Ectodermal cell (in vitro differentiated cells): Measurements from ENCODE around the gene MRPL12.

ENCODE experiments used
- H3K27ac ChIP-seq: 2 replicates; pipeline ENCODE4 v1.7.0; 2013; ENCODE audit warnings: mild to moderate bottlenecking, low read depth, low read length; ENCODE audit not compliant: insufficient read depth, poor library complexity, severe bottlenecking
- H3K27me3 ChIP-seq: 2 replicates; pipeline ENCODE4 v1.7.0; 2013; ENCODE audit warnings: mild to moderate bottlenecking, low read length; ENCODE audit not compliant: insufficient read depth, control insufficient read depth, poor library complexity, severe bottlenecking
- H3K36me3 ChIP-seq: one replicate; pipeline ENCODE4 v1.7.0; 2013; ENCODE audit warnings: low read length; ENCODE audit not compliant: control insufficient read depth, insufficient read depth
- H3K4me1 ChIP-seq: one replicate; pipeline ENCODE4 v1.7.0; 2013; ENCODE audit warnings: low read length; ENCODE audit not compliant: control insufficient read depth, insufficient read depth
- H3K4me3 ChIP-seq: 2 replicates; pipeline ENCODE4 v1.7.0; 2013; ENCODE audit warnings: low read depth, low read length, control low read depth; ENCODE audit not compliant: insufficient read depth
- H3K9me3 ChIP-seq: 2 replicates; pipeline ENCODE4 v1.7.0; 2013; ENCODE audit warnings: mild to moderate bottlenecking, low read length, moderate library complexity; ENCODE audit not compliant: control insufficient read depth
- WGBS, 2 experiments: methylation state at CpG; one replicate each; pipeline ENCODE4 v1.1.7; 2013; ENCODE audit warnings: missing lambda C conversion rate in 2 of 2; 5-methylcytosine and 5-hydroxymethylcytosine counted together

Gene MRPL12

DNA sequence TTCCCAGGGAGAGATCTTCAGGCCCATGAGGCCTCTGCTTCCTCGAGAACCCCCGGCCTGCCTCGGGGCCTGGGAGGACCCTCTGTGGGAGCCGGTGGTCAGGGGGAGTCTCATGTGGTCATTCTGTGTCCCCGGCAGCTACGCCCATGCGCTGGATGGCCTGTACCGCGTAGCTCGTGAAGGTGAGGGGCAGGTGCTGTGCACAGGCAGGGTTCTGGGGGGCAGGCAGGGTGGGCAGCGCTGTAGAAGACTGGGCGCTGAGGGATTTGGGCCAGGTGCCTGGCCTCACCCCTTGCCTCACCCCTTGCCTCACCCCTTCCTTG, 13.5 kb downstream of the MRPL12 start:
- no peaks in the 10 kb centered on the region for H3K36me3 ChIP-seq
- H3K27ac ChIP-seq, result no peak overlapping the region
- H3K9me3 ChIP-seq, result no peaks in the 10 kb centered on the region
- H3K27me3 ChIP-seq, result peaks cover 4% of the 10 kb centered on the region
- no peak overlapping the region for H3K4me3 ChIP-seq
- WGBS, 2 experiments, result 97% methylated on average over 12 of the region's 12 CpGs
- peaks cover 26% of the 10 kb centered on the region for H3K4me1 ChIP-seq

DNA sequence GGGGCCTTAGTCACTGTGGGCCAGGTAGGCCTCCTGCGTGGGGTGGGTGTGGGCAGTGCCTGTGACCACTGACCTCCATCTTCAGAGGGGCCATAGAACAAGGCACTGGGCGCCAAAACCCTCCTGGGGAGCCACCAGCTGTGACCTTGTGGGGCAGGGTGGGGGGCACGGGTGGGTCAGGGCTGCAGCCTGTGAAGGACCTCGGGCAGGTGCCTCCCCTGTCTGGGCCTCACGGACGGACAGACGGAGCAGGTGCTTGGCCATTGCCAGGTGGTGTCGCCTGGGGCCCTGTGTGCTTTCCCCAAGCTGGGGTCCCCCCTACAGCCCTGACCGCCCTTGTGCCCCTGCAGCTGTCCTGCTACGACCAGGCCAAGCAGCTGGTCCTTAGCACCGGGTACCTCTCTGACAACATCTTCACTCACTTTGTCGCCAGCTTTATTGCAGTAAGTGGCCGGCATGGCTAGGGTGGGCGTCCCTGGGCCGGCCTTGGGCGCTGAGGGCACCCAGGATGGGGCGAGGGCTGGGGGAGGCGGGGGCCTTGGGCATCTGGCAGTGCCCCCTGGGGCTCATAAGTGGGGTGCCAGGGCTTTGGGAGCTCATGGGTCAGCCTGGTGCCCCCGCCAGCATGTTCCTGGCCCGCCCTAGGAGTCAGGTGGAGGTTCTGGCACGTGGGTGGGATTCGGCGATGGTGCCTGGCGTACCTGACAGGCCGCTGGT, 14.0 kb downstream of the MRPL12 start:
- no peak overlapping the region for H3K27ac ChIP-seq
- H3K4me1 ChIP-seq, result peaks cover 26% of the 10 kb centered on the region
- H3K36me3 ChIP-seq, result no peaks in the 10 kb centered on the region
- WGBS, 2 experiments, result 96% methylated on average over 25 of the region's 25 CpGs
- H3K4me3 ChIP-seq, result no peak overlapping the region
- no peaks in the 10 kb centered on the region for H3K9me3 ChIP-seq
- no peaks in the 10 kb centered on the region for H3K27me3 ChIP-seq

DNA sequence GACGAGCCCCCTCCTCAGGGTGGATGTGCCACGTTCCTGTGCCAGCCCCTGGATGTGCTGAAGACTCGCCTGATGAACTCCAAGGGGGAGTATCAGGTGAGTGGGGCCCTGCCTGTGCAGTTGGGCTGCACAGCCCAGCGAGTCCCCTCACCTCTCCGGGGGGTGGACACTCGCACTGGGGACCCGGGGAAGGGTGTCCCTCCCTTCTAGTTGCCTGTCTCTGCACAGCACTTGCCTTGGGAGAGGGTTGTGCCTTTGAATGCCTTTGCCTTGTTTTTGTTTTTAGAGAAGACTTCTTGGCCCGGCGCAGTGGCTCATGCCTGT, 14.6 kb downstream of the MRPL12 start:
- H3K36me3 ChIP-seq, result no peaks in the 10 kb centered on the region
- H3K4me3 ChIP-seq, result no peak overlapping the region
- H3K9me3 ChIP-seq, result no peaks in the 10 kb centered on the region
- H3K4me1 ChIP-seq, result peaks cover 25% of the 10 kb centered on the region
- no peak overlapping the region for H3K27ac ChIP-seq
- H3K27me3 ChIP-seq, result no peaks in the 10 kb centered on the region
- WGBS, 2 experiments, result 95 to 96% methylated on average over 9 of the region's 9 CpGs

DNA sequence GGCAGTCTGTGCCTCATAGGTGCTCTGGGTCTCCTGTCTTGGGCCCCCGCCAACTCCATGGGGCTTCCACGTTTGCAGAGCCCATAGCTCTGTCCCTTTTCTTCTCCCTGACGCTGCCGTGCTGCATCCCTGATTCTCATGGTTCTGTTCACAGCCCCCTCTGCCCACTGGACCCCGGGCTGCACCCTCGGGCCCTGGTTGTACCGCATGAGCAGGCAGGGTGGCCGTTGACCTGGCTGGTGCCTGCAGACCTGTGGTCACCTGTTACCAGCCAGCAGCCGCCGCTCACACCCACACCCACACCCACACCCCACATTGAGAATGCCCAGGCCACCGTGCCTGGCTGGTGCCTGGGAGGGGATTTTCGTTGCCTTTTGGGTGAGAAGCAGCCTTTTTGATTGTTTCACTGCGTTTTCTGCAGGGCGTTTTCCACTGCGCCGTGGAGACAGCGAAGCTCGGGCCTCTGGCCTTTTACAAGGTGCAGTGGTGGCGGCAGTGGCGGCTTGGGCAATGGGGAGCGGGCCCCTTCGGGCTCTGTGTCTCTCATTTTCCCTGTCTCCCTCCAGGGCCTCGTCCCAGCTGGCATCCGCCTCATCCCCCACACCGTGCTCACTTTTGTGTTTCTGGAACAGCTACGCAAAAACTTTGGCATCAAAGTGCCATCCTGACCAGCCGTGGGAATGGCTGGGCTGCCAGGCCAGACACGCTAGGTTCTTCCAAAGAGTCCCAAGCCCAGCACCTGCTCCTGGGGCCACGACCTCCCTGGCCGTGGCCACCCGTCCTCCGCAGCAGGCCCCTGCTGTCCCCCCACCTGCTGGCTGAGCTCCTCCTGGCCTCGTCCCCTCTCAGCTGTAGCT, 16.5 kb downstream of the MRPL12 start:
- Histone ChIP-seq H3K9me3 (no peaks in the 10 kb centered on the region), H3K27me3 (no peaks in the 10 kb centered on the region)
- 93 to 95% methylated on average over 32 of the region's 33 CpGs for WGBS, 2 experiments

DNA sequence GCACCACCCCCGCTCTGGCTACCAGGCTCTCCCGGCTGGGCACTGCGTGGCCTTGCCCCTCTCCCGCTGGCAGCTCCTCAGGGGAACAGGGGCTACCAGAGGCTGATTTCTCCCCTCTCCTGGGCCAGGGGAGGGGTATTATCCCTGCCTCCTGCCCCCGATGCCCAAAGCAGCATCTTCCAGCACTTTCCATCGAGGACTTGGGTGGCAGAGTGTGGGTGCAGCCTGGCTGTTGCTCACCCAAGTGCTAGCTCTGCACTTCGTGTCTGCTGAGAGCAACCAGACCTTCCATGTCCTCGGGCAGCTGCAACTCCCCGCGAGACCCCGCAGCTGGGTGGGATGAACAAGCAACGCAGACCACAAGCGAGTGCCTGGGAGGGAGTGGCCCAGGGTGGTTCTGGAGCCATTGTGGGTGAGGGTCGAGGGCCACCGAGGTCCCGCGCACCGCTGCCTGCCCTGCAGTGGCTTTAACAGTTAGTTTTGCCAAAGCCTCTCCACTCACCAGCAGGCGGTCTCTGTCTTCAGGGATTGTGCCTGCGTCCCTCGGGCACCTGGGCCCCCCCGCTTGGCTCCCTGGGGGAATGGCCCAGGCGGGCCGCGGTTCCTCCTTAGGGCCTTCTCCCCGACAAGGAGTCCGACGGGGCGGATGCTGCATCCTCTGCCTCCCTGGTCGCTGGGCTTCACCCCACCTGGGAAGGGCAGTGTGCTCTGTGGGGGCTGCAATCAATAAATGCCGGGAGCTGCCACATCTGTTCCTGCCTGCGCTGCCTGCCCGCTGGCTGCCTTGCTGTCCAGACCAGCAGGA, 17.3 kb downstream of the MRPL12 start:
- Histone ChIP-seq H3K27me3 (no peaks in the 10 kb centered on the region), H3K36me3 (no peaks in the 10 kb centered on the region), H3K27ac (no peak overlapping the region), H3K4me1 (peaks cover 7% of the 10 kb centered on the region), H3K9me3 (no peaks in the 10 kb centered on the region), H3K4me3 (no peak overlapping the region)
- 85 to 86% methylated on average over 33 of the region's 33 CpGs for WGBS, 2 experiments

More for the DNA sequence above, 16.5 kb downstream of the MRPL12 start:
- peaks cover 7% of the 10 kb centered on the region for H3K4me1 ChIP-seq
- no peak overlapping the region for H3K27ac ChIP-seq
- no peak overlapping the region for H3K4me3 ChIP-seq
- no peaks in the 10 kb centered on the region for H3K36me3 ChIP-seq

DNA sequence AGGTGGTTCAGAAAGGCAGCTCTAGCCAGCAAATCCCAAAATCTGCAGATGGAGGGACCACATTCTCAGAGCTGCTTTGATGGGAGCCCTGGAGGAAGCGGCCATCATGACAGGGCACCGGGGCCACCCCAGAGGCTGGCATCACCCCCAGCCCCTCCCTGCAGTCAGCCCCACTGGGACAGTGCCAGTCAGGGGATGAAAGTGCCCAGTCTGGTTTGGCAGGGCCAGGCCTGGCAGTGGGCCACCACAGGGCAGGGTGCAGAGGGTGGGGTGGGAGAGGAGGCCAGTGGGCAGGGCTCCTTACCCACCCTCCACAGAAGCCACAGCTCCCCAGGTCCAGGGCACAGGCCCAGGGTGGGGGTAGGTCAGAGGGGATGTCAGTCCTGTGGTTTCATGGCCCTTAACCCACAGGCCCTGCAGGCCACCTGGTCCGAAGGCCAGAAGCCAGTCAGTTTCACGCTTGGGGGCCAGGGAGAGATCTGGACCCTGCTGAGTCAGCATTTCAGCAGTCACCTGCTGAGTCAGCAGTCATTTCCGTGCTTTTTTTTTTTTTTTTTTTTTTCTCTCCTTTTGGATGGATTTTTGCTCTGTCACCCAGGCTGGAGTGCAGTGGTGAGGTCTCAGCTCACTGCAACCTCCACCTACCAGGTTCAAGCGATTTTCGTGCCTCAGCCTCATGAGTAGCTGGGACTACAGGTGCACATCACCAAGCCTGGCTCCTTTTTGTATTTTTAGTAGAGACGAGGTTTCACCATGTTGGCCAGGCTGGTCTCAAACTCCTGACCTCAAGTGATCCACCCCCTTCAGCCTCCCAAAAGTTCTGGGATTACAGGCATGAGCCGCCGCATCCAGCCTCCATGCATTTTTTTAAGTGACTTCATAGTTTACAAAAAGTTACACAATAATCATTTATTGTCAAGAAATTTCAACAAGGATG, 19.3 kb downstream of the MRPL12 start:
- WGBS, 2 experiments, result 77 to 82% methylated on average over 10 of the region's 10 CpGs
- no peaks in the 10 kb centered on the region for H3K36me3 ChIP-seq

DNA sequence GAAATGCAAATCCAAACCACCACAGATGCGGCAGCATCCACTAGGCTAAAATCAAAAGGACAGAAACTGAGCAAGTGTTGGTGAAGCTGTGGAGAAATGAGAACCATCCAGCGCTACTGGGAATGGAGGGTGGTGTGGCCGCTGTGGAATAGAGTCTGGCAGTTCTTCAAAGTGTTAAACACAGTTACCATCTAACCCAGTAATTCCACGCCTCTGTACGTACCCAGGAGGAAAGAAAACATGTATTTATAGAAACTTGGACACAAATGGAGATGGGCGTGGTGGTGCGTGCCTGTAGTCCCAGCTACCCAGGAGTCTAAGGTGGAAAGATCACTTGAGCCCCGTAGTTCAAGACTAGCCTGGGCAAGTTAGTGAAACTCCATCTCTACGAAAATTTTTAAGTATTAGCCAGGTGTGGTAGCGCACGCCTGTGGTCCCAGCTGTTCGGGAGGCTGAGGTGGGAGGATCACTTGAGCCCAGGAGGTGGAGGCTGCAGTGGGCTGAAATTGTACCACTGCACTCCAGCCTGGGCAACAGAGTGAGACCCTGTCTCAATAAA, 20.6 kb downstream of the MRPL12 start:
- 89 to 95% methylated on average over 12 of the region's 12 CpGs for WGBS, 2 experiments

More for the DNA sequence above, 19.3 kb downstream of the MRPL12 start:
- Histone ChIP-seq H3K27me3 (no peaks in the 10 kb centered on the region), H3K4me1 (peaks cover 7% of the 10 kb centered on the region), H3K27ac (no peak overlapping the region), H3K4me3 (no peak overlapping the region), H3K9me3 (no peaks in the 10 kb centered on the region)

DNA sequence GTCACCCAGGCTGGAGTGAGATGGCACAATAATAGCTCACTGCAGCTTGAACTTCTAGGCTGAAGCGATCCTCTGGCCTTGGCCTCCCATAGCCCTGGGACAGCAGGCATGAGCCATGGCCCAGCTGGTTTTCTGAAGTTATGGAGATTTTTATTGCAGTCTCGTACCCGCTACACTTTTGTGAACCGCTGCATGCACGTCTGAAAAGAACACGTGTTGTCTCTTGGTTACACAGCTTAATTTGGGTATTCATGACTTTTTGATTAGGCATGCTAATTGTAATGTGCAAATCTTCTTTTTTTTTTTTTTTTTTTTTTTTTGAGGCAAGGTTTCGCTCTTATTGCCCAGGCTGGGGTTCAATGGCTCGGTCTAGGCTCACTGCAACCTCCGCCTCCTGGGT, 22.3 kb downstream of the MRPL12 start:
- no peaks in the 10 kb centered on the region for H3K27me3 ChIP-seq
- 91 to 94% methylated on average over 9 of the region's 9 CpGs for WGBS, 2 experiments
- no peak overlapping the region for H3K27ac ChIP-seq
- H3K36me3 ChIP-seq, result no peaks in the 10 kb centered on the region
- H3K9me3 ChIP-seq, result no peaks in the 10 kb centered on the region
- H3K4me3 ChIP-seq, result no peak overlapping the region
- H3K4me1 ChIP-seq, result peaks cover 3% of the 10 kb centered on the region

More for the DNA sequence above, 20.6 kb downstream of the MRPL12 start:
- Histone ChIP-seq H3K36me3 (no peaks in the 10 kb centered on the region), H3K4me1 (peaks cover 7% of the 10 kb centered on the region), H3K27ac (no peak overlapping the region), H3K4me3 (no peak overlapping the region), H3K27me3 (no peaks in the 10 kb centered on the region), H3K9me3 (no peaks in the 10 kb centered on the region)

DNA sequence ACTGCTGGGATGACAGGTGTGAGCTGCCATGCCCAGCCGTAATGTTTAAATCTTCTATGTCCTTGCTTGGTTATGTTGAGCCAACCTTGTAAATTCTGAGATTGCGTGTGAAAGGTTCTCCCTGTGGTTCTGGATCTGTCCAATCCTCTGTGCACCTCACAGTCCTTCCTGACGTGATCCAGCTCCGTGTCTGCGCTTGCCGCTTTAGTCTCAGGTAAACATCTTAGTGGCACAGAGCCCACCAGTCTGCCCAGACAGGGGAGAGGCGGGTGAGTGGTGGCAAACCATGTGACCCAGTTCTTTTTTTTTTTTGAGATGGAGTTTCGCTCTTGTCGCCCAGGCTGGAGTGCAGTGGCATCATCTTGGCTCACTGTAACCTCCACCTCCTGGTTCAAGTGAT, 22.8 kb downstream of the MRPL12 start:
- WGBS, 2 experiments, result 89 to 93% methylated on average over 9 of the region's 9 CpGs
- Histone ChIP-seq H3K4me1 (no peaks in the 10 kb centered on the region), H3K27me3 (no peaks in the 10 kb centered on the region), H3K36me3 (no peaks in the 10 kb centered on the region), H3K27ac (no peak overlapping the region), H3K9me3 (no peaks in the 10 kb centered on the region), H3K4me3 (no peak overlapping the region)
